Left ventricle myocardium inferior (tissue), 1 donor: Measurements from ENCODE around the gene ZNF275. TPM values are rescaled to one million over a fixed set of nuclear protein-coding genes. Genes with fewer than 3 reads are reported as not detected.
"Not testable (repeated sequence)": the region's sequence is repeated elsewhere in the genome, so short reads cannot be mapped to it uniquely, and the experiment has no call there.

ENCODE experiments used
- DNase-seq: peaks from one replicate; pipeline ENCODE4 v3.0.0-alpha.2; 2020
- H3K27ac ChIP-seq: fragments of 200-600 bp; replicated peaks from 2 replicates; pipeline ENCODE4 v1.8.0; 2021
- H3K27me3 ChIP-seq: fragments of 200-600 bp; 2 replicates; pipeline ENCODE4 v1.8.0; 2021; ENCODE audit warnings: low read depth
- H3K36me3 ChIP-seq: fragments of 200-600 bp; 2 replicates; pipeline ENCODE4 v1.8.0; 2021
- H3K4me1 ChIP-seq: fragments of 200-600 bp; 2 replicates; pipeline ENCODE4 v1.8.0; 2021
- H3K4me3 ChIP-seq: fragments of 200-600 bp; 2 replicates; pipeline ENCODE4 v1.8.0; 2021; ENCODE audit warnings: mild to moderate bottlenecking, moderate library complexity
- H3K9me3 ChIP-seq: fragments of 200-600 bp; replicated peaks from 2 replicates; pipeline ENCODE4 v1.8.0; 2021
- intact Hi-C: fragments of 100-400 bp; cut with micrococcal nuclease; formaldehyde crosslinking; loops from one replicate; pipeline ENCODE4 v1.11.0; 2022
- total RNA-seq: library from RNA; stranded (reverse); fragmentation: NEBNext Ultra II Directional; extraction: Animal tissue kit (Norgen Biotek cat#: 25700); gene quantifications from one replicate; pipeline ENCODE4 v1.2.1, GENCODE V29; 2021
- TF ChIP-seq, protein P1 (sequence below): fragments of 200-600 bp; IDR thresholded peaks from 2 replicates; pipeline ENCODE4 v1.8.0; 2021; ENCODE audit warnings: antibody characterized with exemption, mild to moderate bottlenecking, borderline replicate concordance
- donor health status: DM: no; HTN: yes; CAD: no; lungs with severe emphysema.

ZNF275 gene
- total RNA-seq, 1 donor from 2014 or later, result 6.4 TPM

DNA sequence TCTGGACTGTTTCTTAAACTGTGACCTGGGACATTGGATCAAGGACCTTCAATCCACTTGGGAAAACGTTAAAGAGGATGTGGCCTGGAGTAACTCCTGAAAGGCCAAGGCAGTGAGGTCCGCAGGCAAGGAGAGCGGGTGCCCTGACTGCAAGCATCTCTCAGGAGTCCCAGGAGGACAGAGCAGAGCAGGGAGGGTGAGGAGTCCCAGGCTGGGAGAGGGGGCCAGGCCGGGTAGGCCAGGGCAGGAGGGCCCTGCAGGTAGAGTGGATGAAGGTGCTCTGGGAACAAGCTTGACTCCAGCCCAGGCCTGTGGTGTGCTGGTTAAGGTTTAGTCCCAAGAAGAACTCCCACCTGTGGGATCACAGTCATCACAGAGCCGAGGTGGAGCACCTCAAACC lies 53.4 kb downstream of the ZNF275 start:
- H3K36me3 ChIP-seq, result no peaks in the 10 kb centered on the region
- H3K27me3 ChIP-seq, result no peaks in the 10 kb centered on the region
- H3K27ac ChIP-seq, result no peak overlapping the region
- TF ChIP-seq, protein P1, sequence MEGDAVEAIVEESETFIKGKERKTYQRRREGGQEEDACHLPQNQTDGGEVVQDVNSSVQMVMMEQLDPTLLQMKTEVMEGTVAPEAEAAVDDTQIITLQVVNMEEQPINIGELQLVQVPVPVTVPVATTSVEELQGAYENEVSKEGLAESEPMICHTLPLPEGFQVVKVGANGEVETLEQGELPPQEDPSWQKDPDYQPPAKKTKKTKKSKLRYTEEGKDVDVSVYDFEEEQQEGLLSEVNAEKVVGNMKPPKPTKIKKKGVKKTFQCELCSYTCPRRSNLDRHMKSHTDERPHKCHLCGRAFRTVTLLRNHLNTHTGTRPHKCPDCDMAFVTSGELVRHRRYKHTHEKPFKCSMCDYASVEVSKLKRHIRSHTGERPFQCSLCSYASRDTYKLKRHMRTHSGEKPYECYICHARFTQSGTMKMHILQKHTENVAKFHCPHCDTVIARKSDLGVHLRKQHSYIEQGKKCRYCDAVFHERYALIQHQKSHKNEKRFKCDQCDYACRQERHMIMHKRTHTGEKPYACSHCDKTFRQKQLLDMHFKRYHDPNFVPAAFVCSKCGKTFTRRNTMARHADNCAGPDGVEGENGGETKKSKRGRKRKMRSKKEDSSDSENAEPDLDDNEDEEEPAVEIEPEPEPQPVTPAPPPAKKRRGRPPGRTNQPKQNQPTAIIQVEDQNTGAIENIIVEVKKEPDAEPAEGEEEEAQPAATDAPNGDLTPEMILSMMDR, result no peak
- intact Hi-C loops, result no loop called here
- H3K4me1 ChIP-seq, result no peaks in the 10 kb centered on the region
- no peak for DNase-seq
- no peaks in the 10 kb centered on the region for H3K9me3 ChIP-seq
- H3K4me3 ChIP-seq, result no peak overlapping the region

GRCh38 chrX:153387987-153388721 lies 54.2 kb downstream of the ZNF275 start:
- H3K36me3 ChIP-seq, result no peaks in the 10 kb centered on the region
- no peak overlapping the region for H3K27ac ChIP-seq
- TF ChIP-seq, protein P1, result no peak
- H3K27me3 ChIP-seq, result no peaks in the 10 kb centered on the region
- H3K4me3 ChIP-seq, result no peak overlapping the region
- no peaks in the 10 kb centered on the region for H3K9me3 ChIP-seq
- no peaks in the 10 kb centered on the region for H3K4me1 ChIP-seq
- intact Hi-C loops, result no loop called here
- no peak for DNase-seq

DNA sequence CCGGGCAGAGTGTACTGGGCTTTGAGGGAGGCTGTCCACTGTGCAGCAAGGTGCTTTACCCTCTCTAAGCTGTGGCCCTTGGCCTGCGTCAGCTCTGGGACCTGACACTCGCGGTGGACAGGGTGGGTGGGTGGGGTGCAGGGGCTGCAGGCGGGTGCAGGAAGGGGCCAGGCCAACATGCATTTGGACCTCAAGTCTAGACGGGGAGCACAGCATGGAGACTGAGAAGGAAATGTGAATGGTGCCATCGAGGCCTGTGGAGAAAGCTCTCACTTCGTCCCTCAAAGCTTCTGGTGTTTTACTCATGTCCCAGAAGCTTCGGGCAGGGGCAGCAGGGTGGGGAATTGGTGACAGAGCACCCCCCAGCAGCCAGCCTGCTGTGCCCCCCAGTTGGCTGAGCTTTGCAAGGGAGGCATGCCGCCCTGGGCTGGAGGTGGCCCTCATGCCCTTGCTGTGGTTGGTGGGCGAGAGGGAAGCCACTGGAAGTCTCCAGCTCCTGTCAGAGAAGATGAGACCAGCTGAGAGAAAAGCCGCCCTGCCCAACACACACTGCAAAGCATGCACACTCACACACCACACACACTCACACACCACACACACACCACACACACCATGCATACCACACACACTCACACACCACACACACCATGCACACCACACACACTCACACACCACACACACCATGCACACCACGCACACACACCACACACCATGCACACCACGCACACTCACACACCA lies 54.9 kb downstream of the ZNF275 start:
- no peak overlapping the region for H3K4me3 ChIP-seq
- H3K27ac ChIP-seq, result no peak overlapping the region
- DNase-seq, result no peak
- no peaks in the 10 kb centered on the region for H3K4me1 ChIP-seq
- no peaks in the 10 kb centered on the region for H3K9me3 ChIP-seq
- no peaks in the 10 kb centered on the region for H3K27me3 ChIP-seq
- no peaks in the 10 kb centered on the region for H3K36me3 ChIP-seq
- TF ChIP-seq, protein P1, result no peak
- intact Hi-C loops, result no loop called here

DNA sequence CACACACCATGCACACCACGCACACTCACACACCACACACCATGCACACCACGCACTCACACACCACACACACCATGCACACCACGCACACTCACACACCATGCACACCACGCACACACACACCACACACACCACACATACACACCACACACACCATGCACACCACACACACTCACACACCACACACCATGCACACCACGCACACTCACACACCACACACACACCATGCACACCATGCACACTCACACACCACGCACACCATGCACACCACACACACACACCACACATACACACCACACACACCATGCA lies 55.5 kb downstream of the ZNF275 start:
- H3K36me3 ChIP-seq, H3K27me3 ChIP-seq, H3K4me1 ChIP-seq, DNase-seq, H3K9me3 ChIP-seq, H3K4me3 ChIP-seq, intact Hi-C loops, H3K27ac ChIP-seq: not testable (repeated sequence)

DNA sequence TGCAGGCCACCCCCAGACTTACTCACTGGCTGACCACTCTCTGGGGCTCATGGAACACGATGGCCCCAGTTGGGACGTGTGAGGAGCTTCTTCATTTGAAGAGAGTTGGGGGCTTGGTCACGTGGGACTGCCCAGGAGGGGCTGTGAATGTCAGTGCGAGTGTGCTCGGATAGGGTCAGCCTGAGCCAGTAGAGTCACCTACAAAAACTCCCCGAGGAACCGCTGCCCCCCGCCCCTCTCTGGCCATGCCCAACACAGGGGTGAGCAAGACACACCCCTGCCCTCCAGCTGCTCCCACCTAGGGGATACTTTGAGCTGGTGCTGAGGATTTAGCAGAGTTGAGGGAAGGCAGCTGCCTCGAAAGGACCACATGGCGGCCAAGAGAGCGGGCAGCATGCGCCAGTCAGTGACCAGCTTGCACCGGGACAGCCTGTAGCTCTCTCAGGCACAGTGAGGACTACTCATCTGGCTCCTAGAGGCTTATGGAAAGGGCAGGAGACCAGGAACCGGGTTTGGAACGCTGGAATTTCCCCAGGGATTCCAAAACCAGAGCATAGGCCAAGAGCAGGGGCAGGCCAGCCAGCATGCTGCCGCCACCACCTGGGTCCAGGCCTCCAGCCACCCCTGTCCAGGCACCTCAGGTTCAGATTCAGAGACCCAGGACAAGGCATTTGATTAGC lies 58.8 kb downstream of the ZNF275 start:
- Histone ChIP-seq H3K4me3 (no peak overlapping the region), H3K27ac (no peak overlapping the region), H3K36me3 (no peaks in the 10 kb centered on the region), H3K9me3 (no peaks in the 10 kb centered on the region), H3K4me1 (no peaks in the 10 kb centered on the region), H3K27me3 (no peaks in the 10 kb centered on the region)
- intact Hi-C loops, result no loop called here
- DNase-seq, result no peak
- TF ChIP-seq, protein P1, result no peak

- Histone ChIP-seq H3K27me3 (no peaks in the 10 kb centered on the region), H3K4me3 (no peak overlapping the region), H3K36me3 (no peaks in the 10 kb centered on the region), H3K4me1 (no peaks in the 10 kb centered on the region), H3K27ac (no peak overlapping the region), H3K9me3 (no peaks in the 10 kb centered on the region)
- DNase-seq, result no peak
- TF ChIP-seq, protein P1, result no peak
- intact Hi-C loops, result no loop called here
Observed at GRCh38 chrX:153394612-153395011, 60.7 kb downstream of the ZNF275 start.
